Testis (tissue), 3 donors: ENCODE results near the gene KIAA0753. TPM values are rescaled to one million over a fixed set of nuclear protein-coding genes. Genes with fewer than 3 reads are reported as not detected.
A peak's percentile ranks its signal among the peaks of the same experiment; 100 is the strongest.

Experiments used
- DNase-seq: peaks from one replicate; pipeline ENCODE4 v3.0.0-alpha.2; 2019
- H3K27ac ChIP-seq, 2 donors: fragments of 200-600 bp; sonication (generic); one replicate each; pipeline ENCODE4 v1.5.1; 2019
- H3K27me3 ChIP-seq: fragments of 200-600 bp; sonication (generic); one replicate; pipeline ENCODE4 v1.5.1; 2019
- H3K36me3 ChIP-seq: fragments of 200-600 bp; sonication (generic); one replicate; pipeline ENCODE4 v1.5.1; 2017; ENCODE audit warnings: low read depth; ENCODE audit errors: missing control alignments
- H3K4me1 ChIP-seq: fragments of 200-600 bp; sonication (generic); one replicate; pipeline ENCODE4 v1.5.1; 2019
- H3K4me3 ChIP-seq, 2 donors: fragments of 200-600 bp; sonication (generic); one replicate each; pipeline ENCODE4 v1.5.1; 2017 to 2019
- H3K9me3 ChIP-seq: fragments of 200-600 bp; sonication (generic); one replicate; pipeline ENCODE4 v1.5.1; 2017
- POLR2A ChIP-seq: fragments of 450-650 bp; IDR thresholded peaks from one replicate; pipeline ENCODE4 v1.6.1; 2017; ENCODE audit warnings: antibody characterized with exemption, mild to moderate bottlenecking, moderate library complexity
- WGBS, 2 donors: methylation state at CpG; one replicate each; pipeline ENCODE4 v1.1.5; 2018; 5-methylcytosine and 5-hydroxymethylcytosine counted together
- intact Hi-C: fragments of 100-400 bp; cut with DNase I; formaldehyde crosslinking; loops from one replicate; pipeline ENCODE4 v1.15.1; 2023; ENCODE audit warnings: low total_unique reads
- polyA plus RNA-seq: library from polyadenylated mRNA; stranded (reverse); fragments of 350-450 nt; fragmentation: Illumina TruSeq; extraction: RNeasy Lipid Tissue Mini Kit (QIAGEN cat#74804); gene quantifications from one replicate; pipeline ENCODE4 v1.2.3, GENCODE V29; 2014; ENCODE audit warnings: low read depth, low replicate concordance; ENCODE audit not compliant: insufficient read depth
- total RNA-seq, 2 donors: library from RNA; depleted of rRNA; stranded (reverse); fragments of >200 nt; gene quantifications; one replicate each; pipeline ENCODE4 v1.2.3, GENCODE V29; 2016
- TF ChIP-seq, protein P1 (sequence below), 3 experiments: fragments of 450-650 bp in 2 of 3; fragments of 200-600 bp in 1 of 3; sonication (generic) in 1 of 3; IDR thresholded peaks; one replicate each; pipeline ENCODE4 v1.5.1; 2016 to 2019; ENCODE audit warnings: antibody characterized with exemption in 3 of 3, mild to moderate bottlenecking in 2 of 3, moderate library complexity in 1 of 3

KIAA0753 gene
- total and polyA plus RNA-seq, 3 donors from 2014 or later = 43.9 to 59.8 (median 44.7) TPM

DNA sequence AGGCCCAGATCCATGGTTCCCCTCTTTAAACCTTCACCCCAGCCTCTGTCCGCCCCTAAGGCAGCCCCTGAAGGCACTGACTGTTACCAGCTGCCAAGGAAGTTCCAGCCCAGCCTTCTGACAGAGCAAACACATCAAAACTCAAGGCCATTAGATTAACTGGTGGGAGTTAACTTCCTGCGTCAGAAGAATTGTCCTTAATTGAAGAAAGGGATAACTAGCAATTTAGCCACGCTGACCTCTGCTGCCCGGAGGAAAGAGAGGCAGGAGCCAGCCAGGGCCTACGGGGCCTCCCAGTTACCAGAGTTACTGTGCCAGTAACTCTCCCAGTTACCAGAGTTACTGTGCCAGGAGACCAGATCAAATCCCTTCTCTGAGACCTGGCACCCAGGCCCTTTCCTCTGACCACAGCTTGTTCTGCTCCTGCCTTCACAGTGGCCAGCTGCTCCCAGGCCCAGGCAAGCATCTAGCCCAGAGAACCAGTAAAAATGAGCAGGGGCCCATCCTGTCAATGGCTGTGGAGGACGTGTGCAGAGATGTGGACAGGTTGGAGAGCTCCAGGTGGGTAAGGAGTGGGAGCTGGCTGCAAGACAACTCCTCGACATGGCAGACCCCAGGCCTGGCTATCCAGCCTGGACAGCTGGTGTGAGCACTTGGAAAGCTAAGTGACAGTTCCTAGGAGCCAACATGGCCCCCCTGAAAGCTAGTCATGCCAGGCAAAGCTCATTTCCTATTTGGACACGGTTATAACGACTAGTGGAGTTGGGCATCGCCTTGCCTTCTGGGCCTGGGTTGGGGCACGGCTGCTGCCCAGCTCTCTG, 81.4 kb downstream of the KIAA0753 start:
- peak overlapping the region; percentile 1 to 18 for H3K27ac ChIP-seq
- 48% methylated on average over 7 to 11 of the region's 11 CpGs for WGBS, 2 donors

GRCh38 chr17:6558276-6558675, 82.2 kb downstream of the KIAA0753 start:
- TF ChIP-seq POLR2A = no peak
- TF ChIP-seq, protein P1, sequence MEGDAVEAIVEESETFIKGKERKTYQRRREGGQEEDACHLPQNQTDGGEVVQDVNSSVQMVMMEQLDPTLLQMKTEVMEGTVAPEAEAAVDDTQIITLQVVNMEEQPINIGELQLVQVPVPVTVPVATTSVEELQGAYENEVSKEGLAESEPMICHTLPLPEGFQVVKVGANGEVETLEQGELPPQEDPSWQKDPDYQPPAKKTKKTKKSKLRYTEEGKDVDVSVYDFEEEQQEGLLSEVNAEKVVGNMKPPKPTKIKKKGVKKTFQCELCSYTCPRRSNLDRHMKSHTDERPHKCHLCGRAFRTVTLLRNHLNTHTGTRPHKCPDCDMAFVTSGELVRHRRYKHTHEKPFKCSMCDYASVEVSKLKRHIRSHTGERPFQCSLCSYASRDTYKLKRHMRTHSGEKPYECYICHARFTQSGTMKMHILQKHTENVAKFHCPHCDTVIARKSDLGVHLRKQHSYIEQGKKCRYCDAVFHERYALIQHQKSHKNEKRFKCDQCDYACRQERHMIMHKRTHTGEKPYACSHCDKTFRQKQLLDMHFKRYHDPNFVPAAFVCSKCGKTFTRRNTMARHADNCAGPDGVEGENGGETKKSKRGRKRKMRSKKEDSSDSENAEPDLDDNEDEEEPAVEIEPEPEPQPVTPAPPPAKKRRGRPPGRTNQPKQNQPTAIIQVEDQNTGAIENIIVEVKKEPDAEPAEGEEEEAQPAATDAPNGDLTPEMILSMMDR (IDR thresholded peaks at IDR 0.05) = no peak
- intact Hi-C loops = no loop called here
- Histone ChIP-seq H3K27ac (peak overlapping the region in 1 of 2 donors; percentile 18), H3K36me3 (no peaks in the 10 kb centered on the region), H3K4me1 (peaks cover 31% of the 10 kb centered on the region), H3K4me3 (no peak overlapping the region), H3K27me3 (no peaks in the 10 kb centered on the region), H3K9me3 (no peaks in the 10 kb centered on the region)
- WGBS, 2 donors = 74 to 86% methylated on average over 1 to 6 of the region's 6 CpGs
- no peak for DNase-seq

More for the DNA sequence above, 81.4 kb downstream of the KIAA0753 start:
- no peaks in the 10 kb centered on the region for H3K9me3 ChIP-seq
- intact Hi-C loops = no loop called here
- peaks cover 31% of the 10 kb centered on the region for H3K4me1 ChIP-seq
- H3K4me3 ChIP-seq = no peak overlapping the region
- TF ChIP-seq, protein P1 (IDR thresholded peaks at IDR 0.05) = peak in 1 of 3 experiments; percentile 21
- TF ChIP-seq POLR2A = no peak
- H3K27me3 ChIP-seq = no peaks in the 10 kb centered on the region
- no peaks in the 10 kb centered on the region for H3K36me3 ChIP-seq
- DNase-seq = peak; percentile 67

GRCh38 chr17:6557040-6557438, 83.5 kb downstream of the KIAA0753 start:
- H3K27me3 ChIP-seq = no peaks in the 10 kb centered on the region
- no peak overlapping the region for H3K27ac ChIP-seq
- no peaks in the 10 kb centered on the region for H3K36me3 ChIP-seq
- intact Hi-C loops = no loop called here
- 41% methylated on average over 8 to 9 of the region's 9 CpGs for WGBS, 2 donors
- H3K9me3 ChIP-seq = no peaks in the 10 kb centered on the region
- peaks cover 31% of the 10 kb centered on the region for H3K4me1 ChIP-seq
- TF ChIP-seq, protein P1 (IDR thresholded peaks at IDR 0.05) = no peak
- TF ChIP-seq POLR2A = no peak
- no peak for DNase-seq
- peak overlapping the region in 1 of 2 donors; percentile 38 for H3K4me3 ChIP-seq

DNA sequence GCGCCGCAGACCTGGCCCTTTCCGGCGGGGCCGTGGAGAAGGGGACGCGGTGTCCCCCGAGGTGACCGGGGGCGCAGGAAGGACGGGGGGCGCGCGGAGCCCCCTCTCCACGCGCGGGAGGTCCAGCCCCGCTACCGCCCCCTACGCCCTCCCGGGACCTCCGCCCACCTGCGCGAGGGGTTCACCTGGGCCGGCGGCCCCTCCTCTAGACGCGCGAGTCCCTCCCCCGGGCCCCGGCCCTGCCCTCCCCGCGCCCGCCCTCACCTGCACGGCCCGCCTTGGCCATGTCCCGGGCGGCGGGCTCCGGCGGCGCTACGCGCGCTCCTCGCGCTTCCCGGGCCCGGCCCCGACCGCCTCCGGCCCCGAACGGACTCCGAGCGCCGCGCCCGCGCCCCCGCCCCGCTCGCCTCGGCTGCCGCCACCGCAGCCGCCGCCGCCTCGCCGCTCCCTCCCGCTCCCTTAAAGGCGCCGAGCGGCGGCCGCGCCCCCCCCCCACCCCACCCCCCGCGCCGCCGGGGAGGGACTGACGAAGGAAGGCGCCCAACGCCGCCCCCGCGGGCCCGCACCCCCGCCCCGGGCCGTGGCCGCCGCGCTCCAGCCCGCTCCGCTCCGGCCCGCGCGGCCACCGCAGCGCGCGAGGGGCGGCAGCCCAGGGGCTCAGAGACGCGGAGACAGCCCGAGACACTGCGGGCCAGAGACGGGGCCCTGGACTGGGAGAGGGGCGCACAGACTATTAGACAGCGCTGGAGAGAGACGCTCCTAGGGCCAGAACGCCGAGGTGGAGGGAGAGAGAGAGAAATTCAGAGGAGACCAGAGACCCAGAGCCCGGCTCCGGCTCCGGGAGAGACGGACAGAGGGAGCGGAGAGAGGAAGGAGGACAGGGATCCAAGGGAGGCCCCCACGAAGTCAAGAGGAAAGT, 84.1 kb downstream of the KIAA0753 start, which contains the start of gene PITPNM3:
PITPNM3 (minus strand) TSS at position 435 of the 919 bp plus-strand sequence; CDS start at position 286, 149 bp downstream.
- TF ChIP-seq, protein P1 (IDR thresholded peaks at IDR 0.05) = no peak
- TF ChIP-seq POLR2A = no peak
- no peak within 1 kb of the TSS for H3K27ac ChIP-seq
- no peaks in the 10 kb centered on the region for H3K27me3 ChIP-seq
- H3K4me1 ChIP-seq = peaks cover 31% of the 10 kb centered on the region
- peak within 1 kb of the TSS; percentile 57 to 60 for H3K4me3 ChIP-seq
- intact Hi-C loops = no loop called here
- DNase-seq = no peak
- WGBS, 2 donors = 3 to 11% methylated on average over 12 to 59 of the region's 122 CpGs
- no peaks in the 10 kb centered on the region for H3K36me3 ChIP-seq
- H3K9me3 ChIP-seq = no peaks in the 10 kb centered on the region
